Measurements from ENCODE around the gene RAB3GAP1.

The RAB3GAP1 gene

DNA sequence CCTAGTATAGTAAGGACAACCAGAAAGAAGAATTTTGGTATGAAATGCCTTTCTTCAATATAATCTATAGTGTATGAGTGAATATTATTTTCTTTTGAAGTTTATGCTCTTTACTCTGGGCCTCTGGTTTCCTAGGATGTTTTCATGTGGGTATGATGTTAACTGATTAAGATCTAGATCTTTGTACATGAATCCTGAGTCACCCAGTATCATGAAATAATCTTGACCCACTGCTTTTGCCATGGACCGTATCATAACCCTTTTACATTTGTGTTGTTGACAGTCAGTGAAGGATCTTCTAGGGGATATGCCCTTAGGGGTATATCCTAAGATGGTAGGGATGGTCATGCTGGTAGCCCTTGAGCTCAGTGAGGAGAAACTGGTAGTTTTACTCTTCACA, 100.3 kb downstream of the RAB3GAP1 start:
- no peak overlapping the region for H3K4me3 ChIP-seq (ENCODE audit: low read depth, low read length)
- TF ChIP-seq, protein P1, sequence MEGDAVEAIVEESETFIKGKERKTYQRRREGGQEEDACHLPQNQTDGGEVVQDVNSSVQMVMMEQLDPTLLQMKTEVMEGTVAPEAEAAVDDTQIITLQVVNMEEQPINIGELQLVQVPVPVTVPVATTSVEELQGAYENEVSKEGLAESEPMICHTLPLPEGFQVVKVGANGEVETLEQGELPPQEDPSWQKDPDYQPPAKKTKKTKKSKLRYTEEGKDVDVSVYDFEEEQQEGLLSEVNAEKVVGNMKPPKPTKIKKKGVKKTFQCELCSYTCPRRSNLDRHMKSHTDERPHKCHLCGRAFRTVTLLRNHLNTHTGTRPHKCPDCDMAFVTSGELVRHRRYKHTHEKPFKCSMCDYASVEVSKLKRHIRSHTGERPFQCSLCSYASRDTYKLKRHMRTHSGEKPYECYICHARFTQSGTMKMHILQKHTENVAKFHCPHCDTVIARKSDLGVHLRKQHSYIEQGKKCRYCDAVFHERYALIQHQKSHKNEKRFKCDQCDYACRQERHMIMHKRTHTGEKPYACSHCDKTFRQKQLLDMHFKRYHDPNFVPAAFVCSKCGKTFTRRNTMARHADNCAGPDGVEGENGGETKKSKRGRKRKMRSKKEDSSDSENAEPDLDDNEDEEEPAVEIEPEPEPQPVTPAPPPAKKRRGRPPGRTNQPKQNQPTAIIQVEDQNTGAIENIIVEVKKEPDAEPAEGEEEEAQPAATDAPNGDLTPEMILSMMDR (IDR thresholded peaks at IDR 0.05; ENCODE audit: low read depth, low read length), result no peak

DNA sequence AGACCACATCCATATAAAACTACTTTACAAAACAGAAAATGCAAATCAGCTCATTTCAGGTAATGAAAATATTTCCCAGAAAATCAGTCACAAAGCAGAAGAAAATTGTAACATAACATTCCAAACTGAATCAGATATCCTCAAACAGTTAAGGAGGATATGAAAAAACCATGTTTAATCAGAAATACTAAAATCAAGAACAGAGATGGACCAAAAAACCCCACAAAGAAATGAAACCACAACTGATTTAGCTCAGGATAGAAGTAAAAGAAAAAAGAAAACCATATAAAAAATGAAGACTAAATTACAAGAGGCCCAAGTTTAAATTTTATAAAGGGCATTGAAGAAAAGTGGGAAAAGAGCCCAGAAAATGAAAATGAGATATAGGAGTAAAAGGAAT, 102.9 kb downstream of the RAB3GAP1 start:
- TF ChIP-seq, protein P1 (IDR thresholded peaks at IDR 0.05; ENCODE audit: low read depth, low read length), result no peak

DNA sequence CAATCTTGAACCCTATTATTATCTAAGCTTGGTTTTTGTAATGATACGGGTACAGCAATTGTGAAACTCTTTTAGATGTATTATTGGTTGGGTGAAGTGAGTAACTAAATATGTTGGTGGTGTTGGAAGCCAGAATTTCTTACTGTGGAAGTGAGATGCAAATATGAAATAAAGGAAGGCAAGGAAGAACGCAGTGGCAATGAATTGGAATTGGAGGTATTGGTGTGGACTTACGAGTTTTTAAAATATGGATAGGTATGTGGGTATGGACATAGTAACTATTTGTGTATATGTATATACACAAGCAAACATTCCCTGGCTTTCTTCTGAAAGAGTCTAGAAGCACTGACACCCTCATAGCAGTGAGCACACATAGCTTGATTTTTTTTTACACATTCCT, 105.8 kb downstream of the RAB3GAP1 start:
- TF ChIP-seq, protein P1 (IDR thresholded peaks at IDR 0.05; ENCODE audit: low read depth, low read length), result no peak
- no peak overlapping the region for H3K4me3 ChIP-seq (ENCODE audit: low read depth, low read length)

More for the DNA sequence above, 102.9 kb downstream of the RAB3GAP1 start:
- no peak overlapping the region for H3K4me3 ChIP-seq (ENCODE audit: low read depth, low read length)

DNA sequence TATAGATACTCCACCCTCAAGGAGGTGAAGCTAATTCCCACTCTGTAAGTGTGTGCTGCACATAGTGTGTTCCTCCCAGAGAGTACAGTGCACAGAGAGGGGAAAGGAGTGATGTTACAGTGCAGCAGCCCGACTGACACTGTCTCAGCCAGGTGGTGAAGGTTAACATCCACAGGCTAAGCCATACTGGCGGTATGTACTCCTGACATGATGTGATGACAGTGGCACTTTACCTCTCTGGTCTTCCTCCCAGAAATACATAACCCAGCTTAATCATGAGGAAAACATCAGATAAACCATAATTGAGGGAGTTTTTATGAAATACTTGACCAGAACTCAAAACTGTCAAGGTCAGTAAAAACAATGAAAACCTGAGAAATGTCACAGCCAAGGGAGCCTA, 107.1 kb downstream of the RAB3GAP1 start:
- no peak overlapping the region for H3K4me3 ChIP-seq (ENCODE audit: low read depth, low read length)
- TF ChIP-seq, protein P1 (IDR thresholded peaks at IDR 0.05; ENCODE audit: low read depth, low read length), result no peak

DNA sequence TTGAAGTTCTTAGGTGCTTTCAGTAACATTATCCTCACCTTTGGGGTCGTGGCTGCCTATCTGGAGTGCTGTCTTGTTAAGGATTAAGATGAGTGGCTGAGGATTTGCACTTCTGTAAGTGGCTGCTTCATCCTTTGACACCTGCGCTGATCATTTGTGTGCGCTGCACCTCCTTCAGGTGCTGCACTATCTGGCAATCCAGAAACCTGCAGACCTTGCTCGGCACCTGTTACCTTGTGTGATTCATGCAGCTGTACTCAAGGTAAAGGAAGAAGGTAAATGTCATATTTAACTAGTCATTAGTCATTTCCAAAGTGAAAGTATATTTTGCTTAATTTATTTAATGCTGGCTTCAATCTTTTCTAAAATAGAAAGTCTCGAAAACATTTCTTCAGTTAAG, 110.3 kb downstream of the RAB3GAP1 start:
- H3K4me3 ChIP-seq (ENCODE audit: low read depth, low read length), result no peak overlapping the region
- TF ChIP-seq, protein P1 (IDR thresholded peaks at IDR 0.05; ENCODE audit: low read depth, low read length), result no peak

DNA sequence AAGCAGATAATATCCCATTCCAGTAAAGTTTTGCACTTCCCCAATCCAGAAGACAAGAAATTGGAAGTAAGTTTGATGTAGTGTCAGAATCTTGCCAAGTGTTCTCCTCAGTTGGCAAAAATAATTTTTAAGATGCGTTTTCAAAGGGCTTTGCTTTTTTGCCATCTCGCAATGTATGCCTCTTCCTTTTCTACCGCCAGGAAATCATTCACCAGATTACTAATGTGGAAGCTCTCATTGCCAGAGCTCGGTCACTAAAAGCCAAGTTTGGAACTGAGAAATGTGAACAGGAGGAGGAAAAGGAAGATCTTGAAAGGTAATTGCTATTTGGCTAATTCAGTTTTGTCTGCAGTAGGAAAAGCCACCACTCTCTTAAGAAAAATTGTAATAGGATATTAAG, 110.7 kb downstream of the RAB3GAP1 start:
- TF ChIP-seq, protein P1 (IDR thresholded peaks at IDR 0.05; ENCODE audit: low read depth, low read length), result no peak
- no peak overlapping the region for H3K4me3 ChIP-seq (ENCODE audit: low read depth, low read length)

DNA sequence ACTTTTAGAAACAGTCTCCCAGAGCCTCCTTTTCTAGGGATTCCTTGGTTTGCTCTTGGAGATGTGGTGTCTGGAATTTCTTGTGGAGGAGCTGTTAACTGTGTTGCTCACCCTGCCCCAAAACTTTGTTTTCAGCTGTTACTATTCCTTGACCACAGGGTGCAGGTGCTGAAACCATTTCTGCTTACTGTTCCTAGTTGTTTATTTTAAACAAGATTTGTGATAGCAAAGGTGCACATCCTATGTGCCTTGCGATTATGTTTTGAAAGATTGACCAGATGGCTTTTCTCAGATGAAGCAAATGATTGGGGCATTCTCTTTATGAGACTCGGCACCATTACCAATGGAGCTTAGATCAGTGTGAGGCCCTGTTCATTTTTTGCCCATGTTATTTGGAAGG, 111.2 kb downstream of the RAB3GAP1 start:
- H3K4me3 ChIP-seq (ENCODE audit: low read depth, low read length), result no peak overlapping the region
- TF ChIP-seq, protein P1 (IDR thresholded peaks at IDR 0.05; ENCODE audit: low read depth, low read length), result no peak
